Stimulated activated CD4-positive, alpha-beta T cell treated with anti-CD3 and anti-CD28 coated beads, Interleukin-12 subunit alpha, Interleukin-12 subunit beta, amount 100 ng/mL, for 4 hours (primary cell): ENCODE measurements around the gene ARHGEF39.
A peak's percentile ranks its signal among the peaks of the same experiment; 100 is the strongest.
"Not testable (repeated sequence)": the region's sequence is repeated elsewhere in the genome, so short reads cannot be mapped to it uniquely, and the experiment has no call there.

Source experiments
- DNase-seq: peaks from one replicate; pipeline ENCODE4 v3.0.0-alpha.2; 2020

ARHGEF39 gene

GRCh38 chr9:35616681-35617459, 48.1 kb downstream of the ARHGEF39 start:
- DNase-seq = peak; percentile 55

- no peak for DNase-seq
These were observed 48.9 kb downstream of the ARHGEF39 start for GRCh38 chr9:35615981-35616680.

DNA sequence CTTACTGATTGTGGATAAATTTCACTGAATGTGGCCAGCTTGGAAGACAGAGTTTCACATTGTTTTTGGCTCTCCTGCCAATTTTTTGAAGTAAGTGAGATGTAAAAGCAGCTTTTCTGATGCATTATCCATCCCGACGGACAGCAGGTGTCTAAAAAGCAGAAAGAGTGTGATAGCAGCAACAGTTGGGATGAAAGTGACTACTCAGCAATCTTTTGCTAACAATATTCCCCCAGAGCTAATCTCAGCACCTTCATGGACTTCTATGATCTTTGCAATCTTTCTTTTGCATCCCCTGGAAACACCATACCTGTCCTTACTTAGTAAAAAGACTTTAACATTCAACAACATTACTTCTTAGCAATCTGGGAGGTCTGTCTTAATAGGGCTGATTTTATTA, 52.2 kb downstream of the ARHGEF39 start:
- DNase-seq = no peak

DNA sequence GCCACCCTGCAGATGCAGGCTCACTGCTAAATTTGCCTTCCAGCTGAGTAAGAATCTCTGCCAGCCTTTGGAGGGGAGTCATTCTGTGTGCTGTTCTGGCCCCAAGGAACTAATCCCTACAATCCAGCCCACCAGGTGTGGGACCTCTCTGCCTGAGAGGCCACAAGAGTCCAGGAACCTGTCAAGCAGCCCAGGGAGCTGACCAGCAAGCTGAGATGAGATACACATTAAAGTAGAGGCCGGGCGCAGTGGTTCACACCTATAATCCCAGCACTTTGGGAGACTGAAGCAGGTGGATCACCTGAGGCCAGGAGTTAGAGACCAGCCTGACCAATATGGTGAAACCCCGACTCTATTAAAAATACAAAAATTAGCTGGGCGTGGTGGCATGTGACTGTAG, 52.9 kb downstream of the ARHGEF39 start:
- DNase-seq = not testable (repeated sequence)

- peak; percentile 50 for DNase-seq
These were observed 53.7 kb downstream of the ARHGEF39 start for GRCh38 chr9:35611230-35611797.

GRCh38 chr9:35609820-35610163, 55.2 kb downstream of the ARHGEF39 start:
- no peak for DNase-seq
